Activated CD4-positive, alpha-beta T cell treated with anti-CD3 and anti-CD28 coated beads for 1 hour (primary cell): ENCODE data around the gene B3GNT9.

Experiments
- DNase-seq: peaks from one replicate; pipeline ENCODE4 v3.0.0-alpha.2; 2020

Gene B3GNT9

DNA sequence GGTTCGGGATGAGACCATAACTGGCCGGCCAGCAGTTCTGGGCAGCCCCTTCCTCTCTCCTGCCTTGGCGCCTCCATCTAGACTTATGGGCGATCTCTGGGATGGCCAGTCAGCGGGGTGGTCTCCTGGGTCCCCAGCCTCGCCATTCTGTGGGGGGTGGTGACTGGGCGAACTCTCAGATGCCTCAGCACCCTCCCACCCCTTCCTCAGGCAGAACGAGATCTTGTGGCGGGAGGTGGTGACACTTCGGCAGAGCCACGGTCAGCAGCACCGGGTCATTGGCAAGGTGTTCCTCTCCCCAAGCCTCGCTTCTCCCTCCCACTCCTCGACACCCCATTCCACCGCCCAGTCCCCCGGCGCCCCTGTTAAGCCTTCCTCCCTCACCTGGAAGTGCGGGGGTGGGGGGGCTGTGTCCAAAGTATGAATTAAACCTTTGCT is 15.3 kb upstream of the B3GNT9 start:
- DNase-seq = no peak

DNA sequence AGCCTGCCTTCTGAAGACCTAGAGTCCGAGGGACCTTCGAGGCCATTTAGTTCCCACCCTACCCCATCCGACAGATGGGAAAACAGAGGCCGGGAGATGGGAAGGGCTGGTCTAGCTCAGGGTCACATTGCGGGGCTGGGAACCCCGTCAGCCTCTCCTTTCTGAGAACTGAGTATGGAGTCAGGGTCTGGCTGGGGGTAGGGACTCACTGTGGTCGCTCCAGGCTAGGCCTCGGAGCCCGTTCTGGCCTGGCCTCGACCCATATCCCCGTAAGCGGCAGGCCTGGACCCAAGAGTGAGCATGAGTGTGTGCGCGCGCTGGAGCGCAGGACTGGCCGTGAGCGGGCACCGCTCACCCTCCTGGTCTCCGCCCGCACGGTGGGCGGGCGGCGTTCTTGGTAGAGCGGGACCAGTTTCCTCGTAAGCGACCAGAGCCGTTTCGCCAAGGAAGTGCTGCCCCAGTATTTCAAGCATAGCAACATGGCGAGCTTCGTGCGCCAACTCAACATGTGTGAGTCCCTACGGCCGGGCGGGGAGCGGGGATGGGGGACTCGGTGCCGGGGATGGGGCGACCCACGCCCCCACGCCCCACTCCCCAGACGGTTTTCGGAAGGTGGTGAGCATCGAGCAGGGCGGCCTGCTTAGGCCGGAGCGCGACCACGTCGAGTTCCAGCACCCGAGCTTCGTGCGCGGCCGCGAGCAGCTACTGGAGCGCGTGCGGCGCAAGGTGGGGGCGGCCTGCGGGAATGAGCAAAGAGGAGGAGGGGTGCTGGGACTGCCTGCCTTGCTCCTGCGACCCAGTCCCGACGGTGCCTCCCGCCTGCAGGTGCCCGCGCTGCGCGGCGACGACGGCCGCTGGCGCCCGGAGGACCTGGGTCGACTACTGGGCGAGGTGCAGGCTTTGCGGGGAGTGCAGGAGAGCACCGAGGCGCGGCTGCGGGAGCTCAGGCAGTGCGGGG is 14.6 kb upstream of the B3GNT9 start:
- DNase-seq = no peak

DNA sequence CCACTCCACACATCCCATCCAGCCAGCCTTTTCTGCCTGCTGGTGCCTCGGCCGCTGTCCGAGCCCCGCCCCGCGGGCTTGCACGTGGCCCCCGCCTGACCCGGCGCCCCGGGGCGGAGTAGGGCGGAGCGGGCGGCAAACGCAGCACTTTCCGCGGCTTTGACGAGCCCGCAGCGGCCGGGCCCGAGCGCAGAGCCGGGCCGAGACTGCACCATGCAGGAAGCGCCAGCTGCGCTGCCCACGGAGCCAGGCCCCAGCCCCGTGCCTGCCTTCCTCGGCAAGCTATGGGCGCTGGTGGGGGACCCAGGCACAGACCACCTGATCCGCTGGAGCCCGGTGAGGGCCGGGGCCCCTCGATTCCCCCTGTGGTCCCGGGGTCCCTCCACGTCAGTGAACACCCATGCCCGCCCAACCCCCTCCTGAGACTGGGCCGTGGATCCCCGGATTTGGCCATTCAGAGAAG is 13.8 kb upstream of the B3GNT9 start, which contains the start of gene HSF4:
HSF4 (plus strand) TSS at position 147 of the 463 bp plus-strand sequence; CDS start at position 214, 67 bp downstream.
- DNase-seq = no peak

DNA sequence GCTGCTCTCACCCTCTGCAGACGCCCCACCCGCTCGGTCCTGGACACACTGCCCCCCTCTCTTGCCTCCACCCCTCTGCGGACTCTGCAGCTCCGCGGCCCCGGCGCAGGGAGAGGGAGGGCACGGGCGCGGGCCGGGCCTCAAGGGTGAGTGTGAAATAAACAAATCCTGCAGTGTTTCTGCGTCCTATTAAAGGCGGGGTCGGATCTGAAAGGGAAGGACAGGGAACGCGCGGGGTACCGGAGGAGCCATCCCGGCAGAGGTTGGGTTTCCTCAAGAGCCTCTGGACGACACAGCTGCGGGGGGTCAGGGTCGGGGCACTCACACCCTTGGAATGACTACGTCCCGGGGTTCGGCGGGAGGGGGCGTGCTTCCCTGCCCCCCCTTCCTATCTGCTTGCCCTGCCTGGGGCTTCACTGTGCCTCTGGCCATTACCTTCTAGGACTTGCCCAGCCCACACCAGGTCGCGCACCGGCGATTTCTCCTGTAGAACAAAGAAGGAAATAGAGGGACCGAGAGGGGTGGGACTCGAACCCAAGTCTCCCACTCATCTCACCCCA is 13.3 kb upstream of the B3GNT9 start:
- DNase-seq = no peak

DNA sequence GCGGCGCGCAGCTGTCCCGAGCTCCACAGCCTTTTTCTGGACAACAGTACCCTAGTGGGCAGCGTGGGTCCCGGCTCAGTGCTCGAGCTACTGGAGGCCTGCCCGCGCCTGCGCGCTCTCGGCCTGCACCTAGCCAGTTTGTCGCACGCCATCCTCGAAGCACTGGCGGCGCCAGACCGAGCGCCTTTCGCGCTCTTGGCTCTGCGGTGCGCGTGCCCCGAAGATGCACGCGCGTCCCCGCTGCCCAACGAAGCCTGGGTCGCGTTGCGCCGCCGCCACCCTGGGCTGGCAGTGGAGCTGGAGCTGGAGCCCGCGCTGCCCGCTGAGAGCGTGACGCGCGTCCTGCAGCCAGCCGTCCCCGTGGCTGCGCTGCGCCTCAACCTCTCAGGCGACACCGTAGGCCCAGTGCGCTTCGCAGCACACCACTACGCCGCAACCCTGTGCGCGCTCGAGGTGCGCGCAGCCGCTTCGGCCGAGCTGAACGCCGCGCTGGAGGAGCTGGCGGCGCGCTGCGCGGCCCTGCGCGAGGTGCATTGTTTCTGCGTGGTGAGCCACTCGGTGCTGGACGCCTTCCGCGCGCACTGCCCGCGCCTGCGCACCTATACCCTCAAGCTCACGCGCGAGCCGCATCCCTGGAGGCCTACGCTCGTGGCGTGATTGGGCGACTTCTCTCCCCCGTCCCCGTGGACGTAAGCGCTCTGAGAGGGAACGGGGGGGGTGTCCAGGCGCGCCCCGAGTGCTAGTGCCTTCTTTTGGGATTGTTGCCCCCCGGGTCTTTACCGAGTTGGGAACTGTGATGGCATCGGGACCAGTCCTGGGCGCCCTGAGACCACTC is 12.6 kb upstream of the B3GNT9 start:
- DNase-seq = no peak

DNA sequence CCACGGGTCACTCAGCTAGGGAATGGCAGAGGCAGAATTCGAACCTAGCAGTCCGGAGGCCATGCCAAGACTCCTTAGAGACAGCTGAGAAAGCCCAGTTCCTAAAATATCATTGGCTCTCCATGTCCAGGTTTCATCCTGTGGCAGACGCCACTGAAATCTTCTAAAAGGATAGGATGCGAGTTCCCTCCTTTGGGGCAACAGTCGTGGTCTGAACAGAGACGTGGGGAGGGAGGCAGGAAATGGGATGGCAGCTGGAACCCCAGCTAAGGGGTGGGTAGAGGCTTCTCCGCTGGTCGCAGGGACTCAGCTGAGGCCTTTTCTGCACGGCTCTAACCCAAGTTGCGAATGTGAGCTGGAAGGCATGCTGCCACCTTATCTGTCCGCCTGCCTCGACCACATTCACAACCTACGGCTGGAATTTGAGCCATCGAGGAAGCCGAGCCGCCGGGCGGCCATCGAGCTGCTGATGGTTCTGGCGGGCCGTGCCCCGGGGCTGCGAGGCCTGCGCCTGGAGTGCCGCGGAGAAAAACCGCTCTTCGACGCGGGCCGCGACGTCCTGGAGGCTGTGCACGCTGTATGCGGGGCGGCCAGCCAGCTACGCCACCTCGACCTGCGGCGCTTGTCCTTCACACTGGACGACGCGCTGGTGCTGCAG is 11.8 kb upstream of the B3GNT9 start:
- DNase-seq = no peak

DNA sequence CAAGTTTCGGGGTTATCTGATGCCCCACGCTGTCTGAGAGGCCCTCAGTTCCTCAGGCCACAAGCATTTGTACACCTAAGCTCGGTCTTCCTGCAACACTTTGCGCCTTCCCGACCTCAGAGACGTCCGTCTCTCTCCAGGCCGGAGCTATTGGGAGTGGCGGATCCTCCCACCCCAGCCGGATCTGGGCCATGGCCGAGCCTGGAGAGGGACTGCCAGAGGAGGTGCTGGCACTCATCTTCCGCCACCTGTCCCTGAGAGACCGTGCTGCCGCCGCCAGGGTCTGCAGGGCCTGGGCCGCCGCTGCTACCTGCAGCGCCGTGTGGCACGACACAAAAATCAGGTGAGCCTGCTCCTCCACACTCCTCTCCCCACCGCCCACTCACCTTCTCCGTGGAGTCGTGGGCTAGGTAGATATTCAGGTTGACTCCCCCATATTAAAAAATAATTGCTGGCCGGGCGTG is 10.8 kb upstream of the B3GNT9 start:
- DNase-seq = no peak

DNA sequence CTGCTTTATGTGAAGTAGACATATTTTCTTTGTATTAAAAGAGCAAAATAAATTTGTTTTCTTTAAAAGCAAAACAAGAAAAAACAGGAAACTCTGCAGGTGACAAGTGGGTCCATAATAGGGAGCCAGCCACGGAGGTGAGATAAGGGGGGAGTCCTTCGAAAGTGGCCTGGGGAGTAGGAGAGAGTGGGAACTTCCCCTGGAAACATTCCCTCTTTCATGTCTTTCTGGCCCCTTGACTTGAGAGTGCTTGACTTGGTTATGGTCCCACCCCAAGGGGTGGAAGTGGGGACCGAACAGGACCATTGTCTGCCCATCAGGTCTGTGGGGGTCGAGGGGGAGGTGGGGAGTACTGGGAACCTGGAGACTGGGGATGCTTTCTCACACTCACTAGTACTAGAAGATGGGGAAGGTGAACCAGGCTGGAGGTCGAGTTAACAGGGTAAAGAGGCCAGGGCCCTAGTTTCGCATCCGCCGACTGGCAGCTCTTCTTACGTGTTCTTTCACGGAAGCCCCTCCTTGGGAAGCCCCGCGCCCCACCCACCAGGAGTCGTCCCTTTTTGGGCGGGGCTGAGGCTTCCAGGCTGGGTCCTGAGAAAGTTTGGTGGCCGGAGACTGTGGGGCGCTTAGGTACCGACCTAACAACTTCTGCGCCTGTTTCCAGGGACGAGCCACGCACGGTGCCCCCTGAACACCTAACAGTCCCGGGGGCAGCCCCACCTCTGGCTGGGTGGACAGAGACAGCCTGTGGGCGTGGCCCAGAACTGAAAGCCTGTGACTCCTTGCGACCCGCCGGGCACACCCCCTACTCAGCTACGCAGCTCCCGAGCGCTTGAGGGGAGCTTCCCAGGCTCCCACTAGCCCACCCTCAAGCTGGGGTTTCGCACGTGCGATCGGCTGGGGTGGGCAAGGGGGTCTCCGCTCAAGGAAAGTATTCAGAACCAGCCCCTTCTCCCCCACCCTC is 8.1 kb upstream of the B3GNT9 start:
- DNase-seq = peak; percentile 77

DNA sequence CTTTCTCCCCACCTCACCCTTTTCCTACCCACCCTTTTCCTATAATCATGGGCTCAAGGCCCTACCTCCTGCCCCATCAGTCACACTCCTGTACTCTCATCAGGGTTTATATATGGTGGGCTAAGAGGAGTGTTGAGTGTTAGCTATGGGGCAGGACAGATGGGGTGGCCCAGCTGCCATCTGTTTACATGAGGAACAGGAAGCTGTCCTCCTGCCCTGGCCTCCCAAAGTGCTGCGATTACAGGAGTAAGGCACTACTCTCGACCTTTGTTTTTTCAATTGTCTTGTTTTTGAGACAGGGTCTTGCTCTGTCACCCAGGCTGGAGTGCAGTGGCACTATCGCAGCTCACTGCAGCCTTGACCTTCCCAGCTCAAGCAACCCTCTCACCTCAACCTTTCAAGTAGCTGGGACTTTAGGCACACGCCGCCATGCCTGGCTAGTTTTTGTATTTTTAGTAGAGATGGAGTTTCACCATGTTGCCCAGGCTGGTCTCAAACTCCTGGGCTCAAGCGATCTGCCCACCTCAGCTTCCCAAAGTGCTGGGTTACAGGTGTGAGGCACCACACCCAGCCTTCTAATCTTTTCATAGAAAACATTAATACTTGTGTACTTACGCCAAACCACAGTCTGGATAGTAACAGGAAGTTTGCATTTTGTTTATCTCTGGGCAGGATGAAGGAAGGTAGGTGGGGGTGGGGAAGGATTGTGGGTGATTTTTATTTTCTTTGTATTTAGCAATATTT is 7.3 kb upstream of the B3GNT9 start:
- DNase-seq = no peak

DNA sequence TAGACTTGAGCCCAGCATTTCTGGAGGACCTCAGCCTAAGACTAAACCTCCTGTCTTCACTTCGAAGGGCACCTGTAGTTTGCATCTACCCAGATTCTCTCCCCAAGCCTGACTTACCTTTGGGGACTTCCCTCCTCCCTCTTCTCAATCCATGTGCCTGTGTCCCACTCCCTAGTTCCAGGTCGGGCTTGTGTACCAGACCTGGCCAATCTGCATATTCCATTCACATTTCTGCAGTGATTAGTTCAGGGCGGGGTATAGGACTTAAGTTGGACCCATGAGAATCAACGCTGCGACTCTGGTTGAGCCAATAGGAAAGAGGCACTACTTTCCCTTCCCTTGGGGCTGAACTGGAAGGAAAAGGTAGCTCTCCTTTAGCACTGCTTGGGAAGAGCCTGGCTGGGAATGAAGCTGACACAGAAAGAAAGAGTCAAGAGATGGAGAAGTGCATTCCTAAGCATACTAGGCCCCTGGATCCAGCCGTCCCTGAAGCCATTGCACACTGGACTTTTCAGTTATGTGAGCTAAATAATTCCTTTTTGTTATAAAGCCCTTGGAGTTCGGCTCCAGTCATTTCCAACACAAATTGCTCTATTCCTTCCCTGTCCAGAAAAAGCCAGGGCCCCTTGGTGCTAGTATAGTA is 6.4 kb upstream of the B3GNT9 start:
- no peak for DNase-seq

DNA sequence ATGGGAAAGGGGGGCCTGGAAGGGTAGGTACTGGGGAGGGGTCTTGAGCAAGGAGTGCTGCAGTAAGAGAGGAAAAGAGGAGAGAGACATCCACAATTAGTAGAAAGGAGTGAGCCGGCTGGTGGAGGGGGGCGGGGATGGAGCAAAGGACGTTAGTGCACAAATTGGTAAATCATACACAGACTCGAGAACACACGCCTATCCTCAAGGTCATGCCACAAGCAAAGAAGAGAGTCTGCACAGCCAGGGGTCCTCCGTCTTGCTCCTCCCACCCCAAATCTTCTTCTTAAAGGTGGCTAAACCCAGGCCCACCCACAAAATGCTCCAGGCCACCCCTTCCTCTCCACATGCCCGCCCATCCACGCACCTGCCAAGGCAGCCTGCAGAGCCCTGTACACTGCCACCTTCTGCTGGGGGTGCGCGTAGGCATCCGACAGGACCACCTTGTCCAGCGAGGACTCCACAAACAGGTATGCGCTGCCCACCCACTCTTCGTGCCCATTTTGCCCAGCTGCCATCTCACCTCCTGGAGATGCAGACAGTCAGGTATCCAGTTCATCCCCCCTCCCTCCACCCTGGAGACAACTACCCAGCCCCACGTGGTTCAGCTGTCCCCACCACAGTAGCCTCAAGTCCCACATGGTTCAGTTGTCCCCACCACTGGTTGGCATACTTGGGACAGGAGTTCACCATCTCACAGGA is 5.5 kb upstream of the B3GNT9 start:
- no peak for DNase-seq

DNA sequence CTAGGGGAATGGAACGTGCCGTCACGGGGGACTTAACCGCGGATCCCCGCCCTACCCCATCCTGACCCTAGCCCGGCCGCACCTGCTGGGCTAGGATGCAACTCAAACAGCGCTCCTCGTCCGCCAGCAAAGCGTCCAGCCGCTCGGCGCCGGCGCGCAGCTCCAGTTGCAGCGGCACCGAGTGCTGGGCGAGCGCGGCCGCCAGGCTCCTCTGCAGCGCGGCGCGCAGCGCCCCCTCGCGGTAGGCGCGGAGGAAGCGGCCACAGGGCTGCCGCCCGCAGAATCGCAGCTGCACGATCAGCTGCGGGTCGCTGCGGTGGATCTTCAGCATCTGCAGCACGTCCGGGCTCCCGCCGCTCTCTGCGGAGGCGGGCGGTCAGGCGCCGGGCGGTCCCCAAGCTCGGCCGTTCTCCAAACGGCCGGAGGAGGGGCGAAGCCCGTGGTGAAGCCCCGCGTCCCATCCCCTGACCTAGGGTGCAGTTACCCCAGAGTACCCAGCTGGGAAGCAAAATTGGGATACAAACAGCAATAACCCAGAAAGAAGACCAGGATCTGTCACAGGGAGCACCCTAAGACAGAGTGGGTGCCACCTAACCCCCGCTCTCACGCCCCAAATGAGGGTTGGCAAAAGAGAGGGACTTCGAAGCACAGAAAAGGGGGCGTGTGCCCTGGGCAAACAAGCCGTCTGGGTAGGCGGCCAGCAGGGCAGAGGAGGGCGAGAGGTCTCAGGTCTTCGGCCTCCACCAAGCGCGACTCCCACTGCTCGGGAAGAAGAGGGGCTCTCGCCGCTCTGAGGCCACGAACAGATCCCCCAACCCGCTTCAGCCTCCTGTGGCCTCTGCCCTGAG is 4.7 kb upstream of the B3GNT9 start:
- DNase-seq = peak; percentile 68

DNA sequence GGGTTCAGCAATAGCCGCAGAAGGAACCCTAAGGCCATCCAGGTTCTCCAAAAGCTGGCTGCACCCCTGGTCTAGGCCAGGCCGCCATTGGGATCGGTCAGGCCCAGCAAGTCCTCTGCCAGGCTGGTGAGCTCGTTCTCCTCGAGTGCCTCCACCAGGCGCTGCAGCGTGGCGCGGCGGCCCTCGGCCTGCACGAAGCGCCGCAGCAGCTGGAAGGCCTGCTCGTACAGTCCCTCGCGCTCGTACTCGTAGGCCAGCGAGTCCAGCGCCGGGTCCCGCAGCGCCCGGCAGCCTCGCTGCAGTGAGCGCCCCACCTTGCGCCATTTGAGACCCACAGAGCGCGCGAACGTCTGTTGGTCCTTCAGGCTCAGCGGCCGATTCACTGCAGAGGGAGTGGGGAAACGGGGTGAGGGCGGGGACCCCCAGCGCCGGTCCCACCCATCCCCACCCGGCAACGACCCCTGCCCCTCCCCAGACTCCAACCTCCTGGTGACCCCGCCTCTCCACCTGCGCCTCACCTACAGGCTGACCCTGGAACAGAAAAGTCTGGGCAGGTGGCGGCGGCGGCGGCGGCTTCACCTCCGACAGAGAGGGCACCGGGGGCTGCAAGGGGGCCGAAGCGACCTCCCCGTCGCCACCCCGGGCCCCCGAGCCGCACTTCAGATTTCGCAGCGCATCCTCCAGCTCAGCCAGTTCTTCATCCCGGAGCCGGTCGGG is 3.9 kb upstream of the B3GNT9 start:
- no peak for DNase-seq

DNA sequence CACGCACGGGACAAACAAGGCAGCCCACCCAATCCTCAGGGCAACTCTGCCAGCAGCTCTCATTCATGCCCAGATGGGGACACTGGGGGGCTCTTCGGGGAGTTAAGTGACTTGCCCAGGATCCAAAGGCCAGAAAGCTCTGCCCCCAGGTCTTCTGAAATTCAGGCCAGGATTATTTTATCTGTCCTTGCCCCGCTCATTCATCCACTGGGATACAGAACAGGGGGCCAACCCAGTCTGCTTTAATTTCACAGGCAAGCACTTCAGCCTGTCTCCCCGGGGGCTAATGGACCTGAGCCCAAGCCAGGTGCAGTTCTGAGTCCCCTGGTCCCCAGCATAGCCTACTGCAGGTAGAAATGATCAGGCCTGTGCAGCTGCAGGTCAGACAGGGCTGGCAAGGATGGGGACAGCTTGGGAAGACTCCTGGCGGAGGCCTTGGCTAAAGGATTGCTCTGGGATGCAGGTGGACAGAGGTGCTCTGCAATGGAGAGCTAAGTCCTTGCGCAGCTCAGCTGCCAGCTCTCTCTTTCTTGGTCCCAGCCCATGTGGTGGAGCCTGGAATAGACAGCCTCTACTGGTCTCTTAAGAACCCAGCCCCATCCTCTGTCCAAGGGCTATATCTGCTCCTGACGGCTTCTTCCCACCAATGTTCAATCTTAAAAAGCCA is 766 bp upstream of the B3GNT9 start:
- no peak for DNase-seq

DNA sequence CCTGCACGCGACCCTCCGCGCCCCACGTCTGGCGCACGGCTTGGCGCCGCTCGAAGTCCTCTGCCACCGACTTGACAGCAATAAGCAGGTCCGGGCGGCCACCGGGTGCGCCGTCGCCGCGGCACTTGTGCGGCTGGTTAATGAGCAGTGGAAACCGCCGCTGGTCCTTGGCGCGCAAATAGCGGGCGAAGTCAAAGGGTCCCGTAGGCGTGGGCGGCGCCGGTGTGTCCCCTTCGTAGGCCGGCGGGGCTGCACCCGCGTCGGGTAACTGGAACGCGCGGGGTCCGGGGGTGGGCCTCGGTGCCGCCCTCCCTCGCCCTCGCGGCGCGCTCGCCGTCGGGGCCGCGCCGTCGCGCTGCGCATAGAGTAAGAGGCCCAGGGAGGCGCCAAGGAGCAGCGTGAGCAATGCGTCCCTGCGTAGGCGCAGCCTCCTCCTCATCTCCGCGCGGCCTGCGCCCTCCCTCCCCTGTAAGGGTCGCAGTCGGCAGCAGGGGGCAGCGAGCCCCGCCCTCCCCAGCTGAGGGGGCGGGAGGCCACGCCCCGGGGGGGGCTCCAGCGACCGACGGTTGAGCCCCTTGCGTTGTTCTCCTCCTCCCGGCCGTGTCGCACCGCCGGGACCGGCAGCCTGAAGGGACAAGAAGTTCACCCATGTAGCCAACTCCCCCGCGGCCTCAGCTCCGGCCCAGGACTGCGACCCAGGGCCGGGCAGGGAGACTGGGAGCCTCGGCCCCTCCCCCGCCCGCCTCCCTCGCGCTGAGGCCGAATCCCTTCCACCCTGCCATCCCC is 558 bp downstream of the B3GNT9 start:
- no peak for DNase-seq
